Gastroesophageal sphincter (tissue), 3 donors: Measurements from ENCODE around the gene GLI2.

Source experiments
- EP300 ChIP-seq: sonication (generic); formaldehyde crosslinking; IDR thresholded peaks from one replicate; pipeline ENCODE4 v1.6.1; 2017; ENCODE audit warnings: antibody characterized with exemption, mild to moderate bottlenecking
- POLR2A ChIP-seq, 2 donors: fragments of 450-650 bp; IDR thresholded peaks; one replicate each; pipeline ENCODE4 v1.6.1; 2017; ENCODE audit warnings: antibody characterized with exemption in 2 of 2, mild to moderate bottlenecking in 2 of 2, moderate library complexity in 1 of 2
- POLR2AphosphoS5 ChIP-seq: sonication (generic); formaldehyde crosslinking; IDR thresholded peaks from one replicate; pipeline ENCODE4 v1.6.1; 2017; ENCODE audit warnings: antibody characterized with exemption
- TF ChIP-seq, protein P1 (sequence below), 4 experiments: fragments of 200-600 bp in 2 of 4; fragments of 450-650 bp in 2 of 4; sonication (generic) in 1 of 4; IDR thresholded peaks; one replicate each; pipeline ENCODE4 v1.5.1; 2017 to 2019; ENCODE audit warnings: antibody characterized with exemption in 4 of 4, mild to moderate bottlenecking in 2 of 4, moderate library complexity in 2 of 4

DNA sequence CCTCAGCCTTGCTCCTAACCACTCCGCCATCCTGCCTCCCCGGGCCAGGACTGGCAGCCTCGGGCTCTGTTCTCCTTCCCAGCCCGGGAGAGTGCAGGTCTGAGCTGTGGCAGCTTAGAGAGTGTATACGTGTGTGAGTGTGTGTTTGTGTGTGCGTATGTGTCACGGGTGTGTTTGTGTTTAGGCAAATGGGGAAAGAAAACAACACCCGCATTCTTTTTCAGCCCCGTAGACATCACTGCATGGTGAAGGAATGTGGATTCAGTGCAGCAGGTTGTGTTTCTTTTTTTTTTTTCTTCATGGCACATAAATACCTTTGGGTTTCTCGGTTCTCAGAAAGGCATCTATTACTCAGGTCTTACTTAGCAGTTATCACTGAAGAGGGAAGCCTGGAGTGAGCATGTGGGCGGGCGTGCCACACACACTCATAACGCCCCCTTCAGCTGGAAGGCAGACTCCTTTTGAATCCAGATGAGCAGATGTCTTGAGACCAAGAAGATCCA is 44.2 kb downstream of the GLI2 start:
- TF ChIP-seq POLR2A (IDR thresholded peaks at IDR 0.05) (no peak), EP300 (no peak), POLR2AphosphoS5 (no peak)
- TF ChIP-seq, protein P1, sequence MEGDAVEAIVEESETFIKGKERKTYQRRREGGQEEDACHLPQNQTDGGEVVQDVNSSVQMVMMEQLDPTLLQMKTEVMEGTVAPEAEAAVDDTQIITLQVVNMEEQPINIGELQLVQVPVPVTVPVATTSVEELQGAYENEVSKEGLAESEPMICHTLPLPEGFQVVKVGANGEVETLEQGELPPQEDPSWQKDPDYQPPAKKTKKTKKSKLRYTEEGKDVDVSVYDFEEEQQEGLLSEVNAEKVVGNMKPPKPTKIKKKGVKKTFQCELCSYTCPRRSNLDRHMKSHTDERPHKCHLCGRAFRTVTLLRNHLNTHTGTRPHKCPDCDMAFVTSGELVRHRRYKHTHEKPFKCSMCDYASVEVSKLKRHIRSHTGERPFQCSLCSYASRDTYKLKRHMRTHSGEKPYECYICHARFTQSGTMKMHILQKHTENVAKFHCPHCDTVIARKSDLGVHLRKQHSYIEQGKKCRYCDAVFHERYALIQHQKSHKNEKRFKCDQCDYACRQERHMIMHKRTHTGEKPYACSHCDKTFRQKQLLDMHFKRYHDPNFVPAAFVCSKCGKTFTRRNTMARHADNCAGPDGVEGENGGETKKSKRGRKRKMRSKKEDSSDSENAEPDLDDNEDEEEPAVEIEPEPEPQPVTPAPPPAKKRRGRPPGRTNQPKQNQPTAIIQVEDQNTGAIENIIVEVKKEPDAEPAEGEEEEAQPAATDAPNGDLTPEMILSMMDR (IDR thresholded peaks at IDR 0.05): no peak
